HEK293 (cell line): ENCODE measurements around the gene CYP51A1.

Experiments used
- ATF2 ChIP-seq: fragments of 450-650 bp; formaldehyde crosslinking; IDR thresholded peaks from 2 replicates; pipeline ENCODE4 v1.5.1; 2016; ENCODE audit warnings: missing biosample characterization, missing genetic modification characterization, low read depth
- EGR2 ChIP-seq: fragments of 450-650 bp; formaldehyde crosslinking; IDR thresholded peaks from 2 replicates; pipeline ENCODE4 v1.5.1; 2016; ENCODE audit warnings: low read depth, missing biosample characterization, missing genetic modification characterization
- GFI1B ChIP-seq: fragments of 450-650 bp; formaldehyde crosslinking; IDR thresholded peaks from 2 replicates; pipeline ENCODE4 v1.5.1; 2016; ENCODE audit warnings: missing biosample characterization, missing genetic modification characterization
- GLIS2 ChIP-seq: fragments of 450-650 bp; formaldehyde crosslinking; IDR thresholded peaks from 2 replicates; pipeline ENCODE4 v1.5.1; 2016; ENCODE audit warnings: missing biosample characterization, missing genetic modification characterization
- KLF1 ChIP-seq: fragments of 450-650 bp; formaldehyde crosslinking; IDR thresholded peaks from 2 replicates; pipeline ENCODE4 v1.5.1; 2016; ENCODE audit warnings: missing biosample characterization, missing genetic modification characterization
- KLF17 ChIP-seq: fragments of 450-650 bp; formaldehyde crosslinking; IDR thresholded peaks from 2 replicates; pipeline ENCODE4 v1.5.1; 2016; ENCODE audit warnings: missing biosample characterization, missing genetic modification characterization
- ZBTB48 ChIP-seq: fragments of 450-650 bp; formaldehyde crosslinking; IDR thresholded peaks from 2 replicates; pipeline ENCODE4 v1.5.1; 2016; ENCODE audit warnings: missing biosample characterization, missing genetic modification characterization
- ZNF121 ChIP-seq: fragments of 450-650 bp; formaldehyde crosslinking; IDR thresholded peaks from 2 replicates; pipeline ENCODE4 v1.5.1; 2016; ENCODE audit warnings: missing biosample characterization, missing genetic modification characterization
- ZNF2 ChIP-seq: fragments of 450-650 bp; formaldehyde crosslinking; IDR thresholded peaks from 2 replicates; pipeline ENCODE4 v1.5.1; 2016; ENCODE audit warnings: missing biosample characterization, missing genetic modification characterization
- ZNF202 ChIP-seq: fragments of 450-650 bp; formaldehyde crosslinking; IDR thresholded peaks from 2 replicates; pipeline ENCODE4 v1.5.1; 2016; ENCODE audit warnings: missing biosample characterization, missing genetic modification characterization, borderline replicate concordance
- ZNF223 ChIP-seq: fragments of 450-650 bp; formaldehyde crosslinking; IDR thresholded peaks from 2 replicates; pipeline ENCODE4 v1.5.1; 2016; ENCODE audit warnings: missing biosample characterization, missing genetic modification characterization
- ZNF350 ChIP-seq: fragments of 450-650 bp; formaldehyde crosslinking; IDR thresholded peaks from 2 replicates; pipeline ENCODE4 v1.5.0; 2017; ENCODE audit warnings: missing biosample characterization, mild to moderate bottlenecking, missing genetic modification characterization
- ZNF548 ChIP-seq: fragments of 450-650 bp; formaldehyde crosslinking; IDR thresholded peaks from 2 replicates; pipeline ENCODE4 v1.5.1; 2016; ENCODE audit warnings: missing biosample characterization, missing genetic modification characterization
- ZNF600 ChIP-seq: fragments of 450-650 bp; formaldehyde crosslinking; IDR thresholded peaks from 2 replicates; pipeline ENCODE4 v1.5.1; 2016; ENCODE audit warnings: missing biosample characterization, missing genetic modification characterization
- ZNF701 ChIP-seq: fragments of 450-650 bp; formaldehyde crosslinking; IDR thresholded peaks from 2 replicates; pipeline ENCODE4 v1.5.1; 2016; ENCODE audit warnings: missing biosample characterization, missing genetic modification characterization
- ZNF768 ChIP-seq: fragments of 450-650 bp; formaldehyde crosslinking; IDR thresholded peaks from 2 replicates; pipeline ENCODE4 v1.5.1; 2018; ENCODE audit warnings: missing biosample characterization, mild to moderate bottlenecking, missing genetic modification characterization
- ZNF830 ChIP-seq: fragments of 450-650 bp; IDR thresholded peaks from 2 replicates; pipeline ENCODE4 v1.5.0; 2018; ENCODE audit warnings: missing biosample characterization, missing genetic modification characterization, low read depth, mild to moderate bottlenecking, moderate library complexity
- ZNF837 ChIP-seq: fragments of 450-650 bp; formaldehyde crosslinking; IDR thresholded peaks from 2 replicates; pipeline ENCODE4 v1.5.1; 2016; ENCODE audit warnings: missing biosample characterization, missing genetic modification characterization
- TF ChIP-seq, protein P1 (sequence below): fragments of 450-650 bp; formaldehyde crosslinking; IDR thresholded peaks from 2 replicates; pipeline ENCODE4 v1.5.1; 2017; ENCODE audit warnings: missing biosample characterization, missing genetic modification characterization
- TF ChIP-seq, protein P2 (sequence below): fragments of 450-650 bp; formaldehyde crosslinking; IDR thresholded peaks from 2 replicates; pipeline ENCODE4 v1.5.1; 2016; ENCODE audit warnings: missing biosample characterization, missing genetic modification characterization
- TF ChIP-seq, protein P3 (sequence below): fragments of 450-650 bp; formaldehyde crosslinking; IDR thresholded peaks from 2 replicates; pipeline ENCODE4 v1.5.1; 2016; ENCODE audit warnings: missing biosample characterization, missing genetic modification characterization
- TF ChIP-seq, protein P4 (sequence below): fragments of 450-650 bp; formaldehyde crosslinking; IDR thresholded peaks from 2 replicates; pipeline ENCODE4 v1.5.1; 2016; ENCODE audit warnings: missing biosample characterization, missing genetic modification characterization
- TF ChIP-seq, protein P5 (sequence below): fragments of 450-650 bp; formaldehyde crosslinking; IDR thresholded peaks from 2 replicates; pipeline ENCODE4 v1.5.1; 2017; ENCODE audit warnings: missing biosample characterization, missing genetic modification characterization
- TF ChIP-seq, protein P6 (sequence below): fragments of 450-650 bp; formaldehyde crosslinking; IDR thresholded peaks from 2 replicates; pipeline ENCODE4 v1.5.1; 2017; ENCODE audit warnings: missing biosample characterization, mild to moderate bottlenecking, missing genetic modification characterization, moderate library complexity
- TF ChIP-seq, protein P7 (sequence below): IDR thresholded peaks from 2 replicates; pipeline ENCODE4 v1.6.1; 2011; ENCODE audit warnings: mild to moderate bottlenecking, low read depth, low read length, borderline replicate concordance

Gene CYP51A1

DNA sequence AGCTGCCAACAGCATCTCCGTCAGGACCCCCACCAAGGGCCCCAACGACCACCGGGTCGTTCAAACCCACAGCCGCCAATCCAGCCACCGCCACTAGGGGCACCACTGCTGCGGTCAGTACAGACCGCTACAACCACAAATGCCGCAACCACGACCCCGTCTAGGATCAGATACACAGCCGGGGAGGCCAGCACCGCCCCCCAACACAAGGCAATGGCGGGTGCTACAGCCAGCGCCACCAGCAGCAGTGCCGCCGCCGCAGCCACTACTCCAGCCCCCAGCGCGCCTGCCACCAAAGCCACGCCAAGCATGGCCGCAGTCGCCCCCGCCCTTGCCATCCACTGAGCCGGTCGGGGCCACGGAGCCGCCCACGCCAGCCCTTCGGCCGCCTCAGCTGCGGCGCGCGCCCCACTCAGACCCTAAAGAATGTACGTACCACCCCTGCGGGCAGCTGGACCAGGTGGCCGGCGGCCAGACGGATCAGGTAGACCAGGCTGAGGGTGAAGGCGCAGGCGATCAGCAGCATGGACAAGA is 473 bp downstream of the CYP51A1 start (continued):
- TF ChIP-seq KLF17: no peak
- no peak for TF ChIP-seq ATF2 (tag by site-specific recombination)
- TF ChIP-seq, protein P1, sequence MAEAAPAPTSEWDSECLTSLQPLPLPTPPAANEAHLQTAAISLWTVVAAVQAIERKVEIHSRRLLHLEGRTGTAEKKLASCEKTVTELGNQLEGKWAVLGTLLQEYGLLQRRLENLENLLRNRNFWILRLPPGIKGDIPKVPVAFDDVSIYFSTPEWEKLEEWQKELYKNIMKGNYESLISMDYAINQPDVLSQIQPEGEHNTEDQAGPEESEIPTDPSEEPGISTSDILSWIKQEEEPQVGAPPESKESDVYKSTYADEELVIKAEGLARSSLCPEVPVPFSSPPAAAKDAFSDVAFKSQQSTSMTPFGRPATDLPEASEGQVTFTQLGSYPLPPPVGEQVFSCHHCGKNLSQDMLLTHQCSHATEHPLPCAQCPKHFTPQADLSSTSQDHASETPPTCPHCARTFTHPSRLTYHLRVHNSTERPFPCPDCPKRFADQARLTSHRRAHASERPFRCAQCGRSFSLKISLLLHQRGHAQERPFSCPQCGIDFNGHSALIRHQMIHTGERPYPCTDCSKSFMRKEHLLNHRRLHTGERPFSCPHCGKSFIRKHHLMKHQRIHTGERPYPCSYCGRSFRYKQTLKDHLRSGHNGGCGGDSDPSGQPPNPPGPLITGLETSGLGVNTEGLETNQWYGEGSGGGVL (tag by site-specific recombination): peak; percentile 46; the same call in 1 of the 2 replicates
- TF ChIP-seq, protein P2, sequence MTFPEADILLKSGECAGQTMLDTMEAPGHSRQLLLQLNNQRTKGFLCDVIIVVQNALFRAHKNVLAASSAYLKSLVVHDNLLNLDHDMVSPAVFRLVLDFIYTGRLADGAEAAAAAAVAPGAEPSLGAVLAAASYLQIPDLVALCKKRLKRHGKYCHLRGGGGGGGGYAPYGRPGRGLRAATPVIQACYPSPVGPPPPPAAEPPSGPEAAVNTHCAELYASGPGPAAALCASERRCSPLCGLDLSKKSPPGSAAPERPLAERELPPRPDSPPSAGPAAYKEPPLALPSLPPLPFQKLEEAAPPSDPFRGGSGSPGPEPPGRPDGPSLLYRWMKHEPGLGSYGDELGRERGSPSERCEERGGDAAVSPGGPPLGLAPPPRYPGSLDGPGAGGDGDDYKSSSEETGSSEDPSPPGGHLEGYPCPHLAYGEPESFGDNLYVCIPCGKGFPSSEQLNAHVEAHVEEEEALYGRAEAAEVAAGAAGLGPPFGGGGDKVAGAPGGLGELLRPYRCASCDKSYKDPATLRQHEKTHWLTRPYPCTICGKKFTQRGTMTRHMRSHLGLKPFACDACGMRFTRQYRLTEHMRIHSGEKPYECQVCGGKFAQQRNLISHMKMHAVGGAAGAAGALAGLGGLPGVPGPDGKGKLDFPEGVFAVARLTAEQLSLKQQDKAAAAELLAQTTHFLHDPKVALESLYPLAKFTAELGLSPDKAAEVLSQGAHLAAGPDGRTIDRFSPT: no peak
- TF ChIP-seq, protein P3, sequence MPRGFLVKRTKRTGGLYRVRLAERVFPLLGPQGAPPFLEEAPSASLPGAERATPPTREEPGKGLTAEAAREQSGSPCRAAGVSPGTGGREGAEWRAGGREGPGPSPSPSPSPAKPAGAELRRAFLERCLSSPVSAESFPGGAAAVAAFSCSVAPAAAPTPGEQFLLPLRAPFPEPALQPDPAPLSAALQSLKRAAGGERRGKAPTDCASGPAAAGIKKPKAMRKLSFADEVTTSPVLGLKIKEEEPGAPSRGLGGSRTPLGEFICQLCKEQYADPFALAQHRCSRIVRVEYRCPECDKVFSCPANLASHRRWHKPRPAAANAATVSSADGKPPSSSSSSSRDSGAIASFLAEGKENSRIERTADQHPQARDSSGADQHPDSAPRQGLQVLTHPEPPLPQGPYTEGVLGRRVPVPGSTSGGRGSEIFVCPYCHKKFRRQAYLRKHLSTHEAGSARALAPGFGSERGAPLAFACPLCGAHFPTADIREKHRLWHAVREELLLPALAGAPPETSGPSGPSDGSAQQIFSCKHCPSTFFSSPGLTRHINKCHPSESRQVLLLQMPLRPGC: no peak
- TF ChIP-seq ZNF223 (tag by site-specific recombination): no peak
- TF ChIP-seq, protein P4, sequence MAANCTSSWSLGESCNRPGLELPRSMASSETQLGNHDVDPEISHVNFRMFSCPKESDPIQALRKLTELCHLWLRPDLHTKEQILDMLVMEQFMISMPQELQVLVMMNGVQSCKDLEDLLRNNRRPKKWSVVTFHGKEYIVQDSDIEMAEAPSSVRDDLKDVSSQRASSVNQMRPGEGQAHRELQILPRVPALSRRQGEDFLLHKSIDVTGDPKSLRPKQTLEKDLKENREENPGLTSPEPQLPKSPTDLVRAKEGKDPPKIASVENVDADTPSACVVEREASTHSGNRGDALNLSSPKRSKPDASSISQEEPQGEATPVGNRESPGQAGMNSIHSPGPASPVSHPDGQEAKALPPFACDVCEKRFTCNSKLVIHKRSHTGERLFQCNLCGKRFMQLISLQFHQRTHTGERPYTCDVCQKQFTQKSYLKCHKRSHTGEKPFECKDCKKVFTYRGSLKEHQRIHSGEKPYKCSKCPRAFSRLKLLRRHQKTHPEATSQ (tag by site-specific recombination): no peak
- TF ChIP-seq ZNF830 (tag by site-specific recombination): no peak
- TF ChIP-seq ZNF202 (tag by site-specific recombination): no peak
- TF ChIP-seq ZBTB48: no peak
- TF ChIP-seq, protein P5, sequence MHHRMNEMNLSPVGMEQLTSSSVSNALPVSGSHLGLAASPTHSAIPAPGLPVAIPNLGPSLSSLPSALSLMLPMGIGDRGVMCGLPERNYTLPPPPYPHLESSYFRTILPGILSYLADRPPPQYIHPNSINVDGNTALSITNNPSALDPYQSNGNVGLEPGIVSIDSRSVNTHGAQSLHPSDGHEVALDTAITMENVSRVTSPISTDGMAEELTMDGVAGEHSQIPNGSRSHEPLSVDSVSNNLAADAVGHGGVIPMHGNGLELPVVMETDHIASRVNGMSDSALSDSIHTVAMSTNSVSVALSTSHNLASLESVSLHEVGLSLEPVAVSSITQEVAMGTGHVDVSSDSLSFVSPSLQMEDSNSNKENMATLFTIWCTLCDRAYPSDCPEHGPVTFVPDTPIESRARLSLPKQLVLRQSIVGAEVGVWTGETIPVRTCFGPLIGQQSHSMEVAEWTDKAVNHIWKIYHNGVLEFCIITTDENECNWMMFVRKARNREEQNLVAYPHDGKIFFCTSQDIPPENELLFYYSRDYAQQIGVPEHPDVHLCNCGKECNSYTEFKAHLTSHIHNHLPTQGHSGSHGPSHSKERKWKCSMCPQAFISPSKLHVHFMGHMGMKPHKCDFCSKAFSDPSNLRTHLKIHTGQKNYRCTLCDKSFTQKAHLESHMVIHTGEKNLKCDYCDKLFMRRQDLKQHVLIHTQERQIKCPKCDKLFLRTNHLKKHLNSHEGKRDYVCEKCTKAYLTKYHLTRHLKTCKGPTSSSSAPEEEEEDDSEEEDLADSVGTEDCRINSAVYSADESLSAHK (tag by site-specific recombination): 0 out of 2 replicates have a peak, but pooled peaks have one; percentile 10
- no peak for TF ChIP-seq ZNF768 (tag by site-specific recombination)
- TF ChIP-seq GFI1B: no peak
- TF ChIP-seq, protein P6, sequence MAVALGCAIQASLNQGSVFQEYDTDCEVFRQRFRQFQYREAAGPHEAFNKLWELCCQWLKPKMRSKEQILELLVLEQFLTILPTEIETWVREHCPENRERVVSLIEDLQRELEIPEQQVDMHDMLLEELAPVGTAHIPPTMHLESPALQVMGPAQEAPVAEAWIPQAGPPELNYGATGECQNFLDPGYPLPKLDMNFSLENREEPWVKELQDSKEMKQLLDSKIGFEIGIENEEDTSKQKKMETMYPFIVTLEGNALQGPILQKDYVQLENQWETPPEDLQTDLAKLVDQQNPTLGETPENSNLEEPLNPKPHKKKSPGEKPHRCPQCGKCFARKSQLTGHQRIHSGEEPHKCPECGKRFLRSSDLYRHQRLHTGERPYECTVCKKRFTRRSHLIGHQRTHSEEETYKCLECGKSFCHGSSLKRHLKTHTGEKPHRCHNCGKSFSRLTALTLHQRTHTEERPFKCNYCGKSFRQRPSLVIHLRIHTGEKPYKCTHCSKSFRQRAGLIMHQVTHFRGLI (tag by site-specific recombination): no peak
- peak; percentile 67; the same call in 1 of the 2 replicates for TF ChIP-seq ZNF2 (tag by site-specific recombination)
- no peak for TF ChIP-seq ZNF837 (tag by site-specific recombination)
- TF ChIP-seq, protein P7, sequence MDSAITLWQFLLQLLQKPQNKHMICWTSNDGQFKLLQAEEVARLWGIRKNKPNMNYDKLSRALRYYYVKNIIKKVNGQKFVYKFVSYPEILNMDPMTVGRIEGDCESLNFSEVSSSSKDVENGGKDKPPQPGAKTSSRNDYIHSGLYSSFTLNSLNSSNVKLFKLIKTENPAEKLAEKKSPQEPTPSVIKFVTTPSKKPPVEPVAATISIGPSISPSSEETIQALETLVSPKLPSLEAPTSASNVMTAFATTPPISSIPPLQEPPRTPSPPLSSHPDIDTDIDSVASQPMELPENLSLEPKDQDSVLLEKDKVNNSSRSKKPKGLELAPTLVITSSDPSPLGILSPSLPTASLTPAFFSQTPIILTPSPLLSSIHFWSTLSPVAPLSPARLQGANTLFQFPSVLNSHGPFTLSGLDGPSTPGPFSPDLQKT: no peak
- no peak for TF ChIP-seq ZNF121
- no peak for TF ChIP-seq ZNF350 (tag by site-specific recombination)
- TF ChIP-seq ZNF548 (tag by site-specific recombination): no peak
- peak; percentile 73 for TF ChIP-seq EGR2 (tag by site-specific recombination)
- peak; percentile 22; the same call in 1 of the 2 replicates for TF ChIP-seq ZNF600 (tag by site-specific recombination)
- no peak for TF ChIP-seq KLF1 (tag by site-specific recombination)
- peak; percentile 97 for TF ChIP-seq GLIS2 (tag by site-specific recombination)
- no peak for TF ChIP-seq ZNF701 (tag by site-specific recombination)
